ENCODE results near the gene ABCC1. TPM values are rescaled to one million over a fixed set of nuclear protein-coding genes. Genes with fewer than 3 reads are reported as not detected.
A peak's percentile ranks its signal among the peaks of the same experiment; 100 is the strongest.

ABCC1 gene
- total and polyA plus RNA-seq, 2 of the 8 experiments (the other 6 are each of a cell fraction or from before 2014, with no cell fraction given) = 42.6 to 66.8 TPM

GRCh38 chr16:15970202-15970601 is 20.8 kb downstream of the ABCC1 start:
- Histone ChIP-seq H2BK12ac (ENCODE audit: low read depth, low read length) (peak overlapping the region; percentile 82), H2AFZ (ENCODE audit: low read length) (no peak overlapping the region), H3K27ac (ENCODE audit: low read depth, low read length) (no peak overlapping the region), H3K18ac (ENCODE audit: extremely low read depth, low read length) (no peak overlapping the region; the same call in 1 of the 2 replicates), H2BK15ac (ENCODE audit: low read length) (peak overlapping the region; percentile 93), H3K23me2 (ENCODE audit: low read depth, low read length) (peaks cover 5% of the 10 kb centered on the region), H3K79me1 (ENCODE audit: low read depth, low read length) (peaks cover 25% of the 10 kb centered on the region), H4K5ac (ENCODE audit: insufficient read length, low read depth, low read length) (no peak overlapping the region), H2BK20ac (ENCODE audit: low read length) (0 out of 2 replicates have a peak overlapping the region, but pooled peaks have one; percentile 17), H4K20me1 (replicated peaks in 1 of 2; ENCODE audit: control insufficient read depth in 1 of 2, insufficient read depth in 2 of 2, low read length in 2 of 2) (peaks cover 0 to 7% of the 10 kb centered on the region in 2 experiments), H3K23ac (ENCODE audit: insufficient read length) (no peak overlapping the region), H3K4me3 (ENCODE audit: extremely low read depth in 1 of 4, insufficient read depth in 2 of 4, low read depth in 3 of 4, low read length in 4 of 4) (no peak overlapping the region), H2BK5ac (ENCODE audit: low read depth, low read length) (peak overlapping the region; percentile 86), H3K36me3 (ENCODE audit: control insufficient read depth in 2 of 4, insufficient read depth in 4 of 4, low read length in 3 of 4) (peaks cover 0 to 9% (median 3%) of the 10 kb centered on the region in 4 experiments; a peak in 2 of 8 replicates), H4K91ac (replicated peaks; ENCODE audit: insufficient read length, low read length) (no peak overlapping the region), H3K9me3 (ENCODE audit: insufficient read depth in 2 of 2, low read depth in 1 of 2, low read length in 1 of 2) (peaks cover 5 to 6% of the 10 kb centered on the region in 2 experiments; a peak in 2 of 4 replicates), H2BK120ac (replicated peaks; ENCODE audit: low read depth, low read length) (no peak overlapping the region), H3K4ac (replicated peaks; ENCODE audit: insufficient read length, low read depth, low read length) (no peak overlapping the region), H3K27me3 (replicated peaks in 1 of 4; ENCODE audit: control insufficient read depth in 3 of 4, extremely low read depth in 1 of 4, insufficient read depth in 3 of 4, low read length in 3 of 4) (no peaks in the 10 kb centered on the region), H2AK5ac (ENCODE audit: low read depth, low read length) (peak overlapping the region; percentile 97), H3K14ac (ENCODE audit: insufficient read length) (no peak overlapping the region), H4K8ac (ENCODE audit: extremely low read depth, insufficient read depth, low read length) (no peak overlapping the region; the same call in 1 of the 2 replicates), H3K56ac (replicated peaks; ENCODE audit: insufficient read length, low read depth, low read length) (no peak overlapping the region), H3K4me1 (replicated peaks in 1 of 4; ENCODE audit: control insufficient read depth in 3 of 4, insufficient read depth in 4 of 4, low read length in 3 of 4) (peaks cover 6 to 27% (median 18%) of the 10 kb centered on the region in 4 experiments), H3K9ac (replicated peaks in 1 of 4; ENCODE audit: extremely low read depth in 1 of 4, low read depth in 3 of 4, low read length in 3 of 4) (no peak overlapping the region; a peak in 1 of 7 replicates), H3K79me2 (ENCODE audit: control insufficient read depth in 1 of 2, insufficient read depth in 2 of 2, low read length in 2 of 2) (peaks cover 19 to 76% of the 10 kb centered on the region in 2 experiments), H3K4me2 (ENCODE audit: insufficient read depth in 1 of 2, low read depth in 2 of 2, low read length in 2 of 2) (peak overlapping the region; percentile 40 to 66; a peak in 3 of 4 replicates)
- peak; percentile 41 to 59 for DNase-seq (ENCODE audit: low read depth in 1 of 2, low spot score in 2 of 2)
- FAIRE-seq = peak; percentile 74
- ChIA-PET POLR2A (ENCODE audit: partially characterized antibody) (interaction anchor here (0.7 to 2.9 kb wide), 14 partner anchors 11 to 230 kb away, joined by 3 to 19 read pairs (median 4); partner anchors contain the start of genes ABCC1 and CEP20), CTCF (ENCODE audit: partially characterized antibody) (interaction anchor here (1.3 to 1.7 kb wide), 2 partner anchors 25 to 95 kb away, joined by 3 to 6 read pairs; no protein-coding TSS in a partner anchor)
- WGBS, 2 experiments (ENCODE audit: extremely low coverage in 1 of 2, insufficient coverage in 1 of 2, insufficient read length in 1 of 2, insufficient replicate concordance in 2 of 2, low coverage in 1 of 2, low lambda C conversion rate in 2 of 2, missing lambda C conversion rate in 1 of 2) = 75% methylated on average over 3 of the region's 3 CpGs; no CpG with 5 or more reads in 1 of the 2 experiments
- no peak for TF ChIP-seq SAP30 (IDR thresholded peaks at IDR 0.05; ENCODE audit: insufficient read depth, insufficient replicate concordance, low read length)
- peak; percentile 61 for TF ChIP-seq MAX (IDR thresholded peaks at IDR 0.05)
- TF ChIP-seq MAFK (IDR thresholded peaks at IDR 0.05; ENCODE audit: low read depth, low read length) = no peak
- peak; percentile 81 for TF ChIP-seq SIX5 (IDR thresholded peaks at IDR 0.05; ENCODE audit: low read depth, low read length)
- TF ChIP-seq FOSL1 (IDR thresholded peaks at IDR 0.05; ENCODE audit: insufficient read depth, low read depth, low read length) = no peak
- TF ChIP-seq KDM1A (IDR thresholded peaks at IDR 0.05; ENCODE audit: borderline replicate concordance, low read length) = no peak
- no peak for TF ChIP-seq EGR1 (IDR thresholded peaks at IDR 0.05; ENCODE audit: borderline replicate concordance, low read depth, low read length)
- no peak for TF ChIP-seq ZNF274 (IDR thresholded peaks at IDR 0.05; ENCODE audit: borderline replicate concordance, extremely low read depth, low read length)
- TF ChIP-seq ASH2L (IDR thresholded peaks at IDR 0.05; ENCODE audit: low read length) = no peak
- no peak for TF ChIP-seq GABPA (IDR thresholded peaks at IDR 0.05; ENCODE audit: borderline replicate concordance, insufficient read depth, low read length)
- TF ChIP-seq KDM4A (IDR thresholded peaks at IDR 0.05; ENCODE audit: low read depth, low read length, severe bottlenecking) = no peak
- TF ChIP-seq SP1 (IDR thresholded peaks at IDR 0.05; ENCODE audit: low read depth, low read length) = peak; percentile 71
- TF ChIP-seq SUZ12 (IDR thresholded peaks at IDR 0.05; ENCODE audit: low read length) = no peak
